Keratinocyte (primary cell): ENCODE measurements around the gene HPS1. TPM values are rescaled to one million over a fixed set of nuclear protein-coding genes. Genes with fewer than 3 reads are reported as not detected.

Experiments used
- DNase-seq: peaks from one replicate; pipeline ENCODE4 v3.0.0-alpha.2; 2011; ENCODE audit warnings: low read depth, missing footprints, low spot score
- FAIRE-seq: peaks from 2 replicates; lab custom pipeline; 2011; peaks lifted over from hg19 to GRCh38; lab: Jason Lieb, UNC
- H2AFZ ChIP-seq: 2 replicates; pipeline ENCODE4 v1.6.0; 2012; ENCODE audit warnings: low read length, control low read depth, inconsistent platforms; ENCODE audit not compliant: control insufficient read depth
- H3K27ac ChIP-seq: 2 replicates; pipeline ENCODE4 v1.5.1; 2011; ENCODE audit warnings: low read length; ENCODE audit not compliant: control insufficient read depth, insufficient read depth
- H3K27me3 ChIP-seq: 3 replicates; pipeline ENCODE4 v1.6.0; 2011; ENCODE audit warnings: low read length; ENCODE audit not compliant: control insufficient read depth, insufficient read depth; ENCODE audit errors: extremely low read depth
- H3K36me3 ChIP-seq, 2 experiments: 2 replicates in 1 of 2; 3 replicates in 1 of 2; pipeline ENCODE4 v1.5.1; 2011; ENCODE audit warnings: low read length in 2 of 2, mild to moderate bottlenecking in 1 of 2; ENCODE audit not compliant: control insufficient read depth in 2 of 2, insufficient read depth in 2 of 2; ENCODE audit errors: extremely low read depth in 1 of 2
- H3K4me1 ChIP-seq: 3 replicates; pipeline ENCODE4 v1.5.1; 2011; ENCODE audit warnings: low read length; ENCODE audit not compliant: control insufficient read depth, insufficient read depth; ENCODE audit errors: extremely low read depth
- H3K4me2 ChIP-seq: 3 replicates; pipeline ENCODE4 v1.6.0; 2011; ENCODE audit warnings: low read depth, low read length; ENCODE audit not compliant: control insufficient read depth, insufficient read depth; ENCODE audit errors: extremely low read depth
- H3K4me3 ChIP-seq, 3 experiments: fragments of 200-600 bp in 1 of 3; sonication (generic) in 1 of 3; 2 replicates in 2 of 3; 3 replicates in 1 of 3; pipeline ENCODE4 v1.5.1; 2011 to 2016; ENCODE audit warnings: low read length in 3 of 3, mild to moderate bottlenecking in 3 of 3, control low read depth in 2 of 3, inconsistent platforms in 1 of 3, low read depth in 1 of 3, mixed read lengths in 1 of 3, mixed run types in 1 of 3, moderate library complexity in 1 of 3; ENCODE audit not compliant: control insufficient read depth in 2 of 3, insufficient read depth in 2 of 3; ENCODE audit errors: extremely low read depth in 1 of 3
- H3K79me2 ChIP-seq: 2 replicates; pipeline ENCODE4 v1.6.0; 2012; ENCODE audit warnings: low read length; ENCODE audit not compliant: control insufficient read depth, insufficient read depth
- H3K9ac ChIP-seq: 3 replicates; pipeline ENCODE4 v1.6.0; 2011; ENCODE audit warnings: low read length; ENCODE audit not compliant: control insufficient read depth, insufficient read depth; ENCODE audit errors: extremely low read depth
- H3K9me1 ChIP-seq: 3 replicates; pipeline ENCODE4 v1.6.0; 2011; ENCODE audit warnings: low read length; ENCODE audit not compliant: control insufficient read depth, insufficient read depth; ENCODE audit errors: extremely low read depth
- H3K9me3 ChIP-seq: 2 replicates; pipeline ENCODE4 v1.5.1; 2012; ENCODE audit warnings: low read depth, low read length; ENCODE audit not compliant: control insufficient read depth
- H4K20me1 ChIP-seq: 3 replicates; pipeline ENCODE4 v1.6.0; 2011; ENCODE audit warnings: low read length; ENCODE audit not compliant: control insufficient read depth, insufficient read depth; ENCODE audit errors: extremely low read depth
- CTCF ChIP-seq, 3 experiments: IDR thresholded peaks in 1 of 3; conservative IDR thresholded peaks in 1 of 3; optimal IDR thresholded peaks in 1 of 3; 2 replicates in 2 of 3; 3 replicates in 1 of 3; pipeline versions ENCODE3 to v1.5.1; 2011; ENCODE audit warnings: low read length in 3 of 3, mild to moderate bottlenecking in 3 of 3, moderate library complexity in 2 of 3, control low read depth in 1 of 3, inconsistent platforms in 1 of 3; ENCODE audit not compliant: insufficient read depth in 2 of 3; ENCODE audit errors: extremely low read depth in 1 of 3
- EZH2 ChIP-seq: IDR thresholded peaks from one replicate; pipeline ENCODE4 v1.6.1; 2012; ENCODE audit warnings: inconsistent platforms, mild to moderate bottlenecking, low read length, moderate library complexity
- dilution Hi-C: fragments of 300-500 bp; cut with MboI; formaldehyde crosslinking; loops from one replicate; pipeline ENCODE4 v1.7.0; 2020; ENCODE audit warnings: low sequenced_read_pairs; ENCODE audit not compliant: extremely low pct_ligation_motif_present
- polyA plus RNA-seq, 5 experiments: library from polyadenylated mRNA; depleted of rRNA in 3 of 5; stranded (reverse) in 3 of 5; stranded (forward) in 1 of 5; unstranded in 1 of 5; fragments of >200 nt; gene quantifications; 1 replicate in 1 of 5; 2 replicates in 3 of 5; 3 replicates in 1 of 5; pipeline versions ENCODE4 v1.2.1 to v1.2.3, GENCODE V29; 2011 to 2012; ENCODE audit warnings: missing spikeins in 2 of 5, low read depth in 1 of 5, low replicate concordance in 1 of 5

The HPS1 gene
- polyA plus RNA-seq, 1 donor (not counting 4 experiments of a cell fraction or from before 2014, with no cell fraction given): 39.4 TPM

- Histone ChIP-seq H3K4me3 (no peak overlapping the region), H3K4me1 (peaks cover 10% of the 10 kb centered on the region), H3K36me3 (no peaks in the 10 kb centered on the region), H3K9me3 (no peaks in the 10 kb centered on the region), H2AFZ (no peak overlapping the region), H3K4me2 (no peak overlapping the region), H3K27ac (no peak overlapping the region), H3K79me2 (no peaks in the 10 kb centered on the region), H3K27me3 (no peaks in the 10 kb centered on the region), H4K20me1 (no peaks in the 10 kb centered on the region), H3K9me1 (no peaks in the 10 kb centered on the region), H3K9ac (no peak overlapping the region)
- dilution Hi-C loops: no loop called here
- FAIRE-seq: no peak
- no peak for DNase-seq
- TF ChIP-seq CTCF (optimal IDR thresholded peaks at IDR 0.05 in 1 of 3, IDR thresholded peaks at IDR 0.05 in 1 of 3, conservative IDR thresholded peaks at IDR 0.05 in 1 of 3; ENCODE audit: extremely low read depth in 1 of 3, insufficient read depth in 2 of 3, low read length in 3 of 3) (no peak), EZH2 (no peak)
Observed at GRCh38 chr10:98408799-98409198, 37.9 kb downstream of the HPS1 start.

GRCh38 chr10:98407744-98408241 is 38.9 kb downstream of the HPS1 start:
- Histone ChIP-seq H2AFZ (no peak overlapping the region), H3K4me3 (no peak overlapping the region), H3K27ac (no peak overlapping the region), H3K27me3 (no peaks in the 10 kb centered on the region), H4K20me1 (no peaks in the 10 kb centered on the region), H3K4me1 (peaks cover 13% of the 10 kb centered on the region), H3K79me2 (no peaks in the 10 kb centered on the region), H3K9me1 (no peaks in the 10 kb centered on the region), H3K9ac (no peak overlapping the region), H3K9me3 (no peaks in the 10 kb centered on the region), H3K4me2 (no peak overlapping the region), H3K36me3 (no peaks in the 10 kb centered on the region)
- no peak for FAIRE-seq
- DNase-seq: no peak
- TF ChIP-seq EZH2 (no peak), CTCF (optimal IDR thresholded peaks at IDR 0.05 in 1 of 3, IDR thresholded peaks at IDR 0.05 in 1 of 3, conservative IDR thresholded peaks at IDR 0.05 in 1 of 3; ENCODE audit: extremely low read depth in 1 of 3, insufficient read depth in 2 of 3, low read length in 3 of 3) (no peak)
- dilution Hi-C loops: no loop called here
